AG09309 (cell line): ENCODE measurements around the gene OGA.
"Not testable (repeated sequence)": the region's sequence is repeated elsewhere in the genome, so short reads cannot be mapped to it uniquely, and the experiment has no call there.

Experiments used
- DNase-seq: peaks from one replicate; pipeline ENCODE4 v3.0.0-alpha.2; 2010; ENCODE audit warnings: low read depth
- H3K4me3 ChIP-seq: 2 replicates; pipeline ENCODE4 v1.5.1; 2011; ENCODE audit warnings: mild to moderate bottlenecking, low read depth, low read length, moderate library complexity; ENCODE audit not compliant: control insufficient read depth
- TF ChIP-seq, protein P1 (sequence below): IDR thresholded peaks from 2 replicates; pipeline ENCODE4 v1.5.1; 2011; ENCODE audit warnings: mild to moderate bottlenecking, low read depth, low read length, inconsistent platforms; ENCODE audit not compliant: insufficient read depth, control insufficient read depth; ENCODE audit errors: missing control alignments

OGA gene

DNA sequence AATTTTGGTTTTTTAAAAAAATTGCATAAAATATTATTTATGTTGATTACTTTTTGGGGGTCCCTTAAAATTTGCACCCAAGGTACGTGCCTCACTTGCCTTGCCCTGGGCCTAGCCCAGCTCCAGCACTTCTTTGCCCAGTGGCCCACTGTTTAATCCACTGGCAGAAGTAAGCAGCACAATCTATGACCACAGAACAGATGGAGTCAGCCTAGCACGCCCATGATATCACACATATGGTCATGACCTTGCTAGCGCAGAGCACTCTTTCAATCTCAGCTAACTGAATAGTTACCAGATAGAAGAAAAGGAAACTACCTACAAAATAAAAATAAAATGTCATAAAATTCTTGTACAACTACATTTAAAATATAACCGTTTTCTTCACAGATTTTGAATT, 5.6 kb downstream of the OGA start:
- TF ChIP-seq, protein P1, sequence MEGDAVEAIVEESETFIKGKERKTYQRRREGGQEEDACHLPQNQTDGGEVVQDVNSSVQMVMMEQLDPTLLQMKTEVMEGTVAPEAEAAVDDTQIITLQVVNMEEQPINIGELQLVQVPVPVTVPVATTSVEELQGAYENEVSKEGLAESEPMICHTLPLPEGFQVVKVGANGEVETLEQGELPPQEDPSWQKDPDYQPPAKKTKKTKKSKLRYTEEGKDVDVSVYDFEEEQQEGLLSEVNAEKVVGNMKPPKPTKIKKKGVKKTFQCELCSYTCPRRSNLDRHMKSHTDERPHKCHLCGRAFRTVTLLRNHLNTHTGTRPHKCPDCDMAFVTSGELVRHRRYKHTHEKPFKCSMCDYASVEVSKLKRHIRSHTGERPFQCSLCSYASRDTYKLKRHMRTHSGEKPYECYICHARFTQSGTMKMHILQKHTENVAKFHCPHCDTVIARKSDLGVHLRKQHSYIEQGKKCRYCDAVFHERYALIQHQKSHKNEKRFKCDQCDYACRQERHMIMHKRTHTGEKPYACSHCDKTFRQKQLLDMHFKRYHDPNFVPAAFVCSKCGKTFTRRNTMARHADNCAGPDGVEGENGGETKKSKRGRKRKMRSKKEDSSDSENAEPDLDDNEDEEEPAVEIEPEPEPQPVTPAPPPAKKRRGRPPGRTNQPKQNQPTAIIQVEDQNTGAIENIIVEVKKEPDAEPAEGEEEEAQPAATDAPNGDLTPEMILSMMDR = no peak
- no peak overlapping the region for H3K4me3 ChIP-seq
- no peak for DNase-seq

DNA sequence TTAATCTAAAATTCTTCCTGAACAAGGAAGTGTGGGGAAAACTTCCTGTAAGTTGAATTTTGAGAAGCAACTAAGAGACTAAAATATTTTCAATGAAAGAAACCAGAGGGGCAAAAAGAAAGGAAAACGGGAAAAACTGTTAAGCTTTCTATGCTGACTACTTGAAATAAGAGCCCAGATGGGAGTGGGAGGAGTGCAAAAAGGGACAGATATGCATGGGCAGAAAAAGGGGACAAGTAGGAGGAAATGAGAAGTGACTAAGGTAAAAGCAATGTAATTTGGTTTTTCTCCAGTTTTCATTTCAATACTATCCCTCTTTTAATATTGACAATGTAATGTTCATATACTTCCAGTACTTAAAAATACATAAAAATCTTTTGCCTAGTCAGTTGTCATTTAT, 11.1 kb downstream of the OGA start:
- TF ChIP-seq, protein P1 = no peak
- H3K4me3 ChIP-seq = no peak overlapping the region
- DNase-seq = no peak

DNA sequence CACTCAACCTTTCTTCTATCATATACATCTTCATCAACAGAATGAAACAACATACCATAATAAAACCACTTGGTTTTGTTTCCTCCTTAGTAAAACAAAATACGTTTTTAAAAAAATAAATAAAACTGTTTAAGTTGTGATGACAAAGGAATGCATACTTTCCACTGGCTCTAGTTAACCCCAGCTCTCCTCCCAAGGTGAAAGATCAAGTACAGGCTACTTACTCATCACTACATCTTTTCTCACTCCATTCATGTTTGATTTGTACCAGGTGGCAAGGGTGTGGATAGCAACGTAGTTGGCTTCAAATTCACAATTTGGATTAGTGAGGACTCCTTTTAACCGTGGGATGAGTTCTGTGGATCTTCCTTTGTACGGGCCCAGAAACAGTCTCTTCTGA, 14.7 kb downstream of the OGA start:
- no peak for DNase-seq
- TF ChIP-seq, protein P1 = no peak
- no peak overlapping the region for H3K4me3 ChIP-seq

DNA sequence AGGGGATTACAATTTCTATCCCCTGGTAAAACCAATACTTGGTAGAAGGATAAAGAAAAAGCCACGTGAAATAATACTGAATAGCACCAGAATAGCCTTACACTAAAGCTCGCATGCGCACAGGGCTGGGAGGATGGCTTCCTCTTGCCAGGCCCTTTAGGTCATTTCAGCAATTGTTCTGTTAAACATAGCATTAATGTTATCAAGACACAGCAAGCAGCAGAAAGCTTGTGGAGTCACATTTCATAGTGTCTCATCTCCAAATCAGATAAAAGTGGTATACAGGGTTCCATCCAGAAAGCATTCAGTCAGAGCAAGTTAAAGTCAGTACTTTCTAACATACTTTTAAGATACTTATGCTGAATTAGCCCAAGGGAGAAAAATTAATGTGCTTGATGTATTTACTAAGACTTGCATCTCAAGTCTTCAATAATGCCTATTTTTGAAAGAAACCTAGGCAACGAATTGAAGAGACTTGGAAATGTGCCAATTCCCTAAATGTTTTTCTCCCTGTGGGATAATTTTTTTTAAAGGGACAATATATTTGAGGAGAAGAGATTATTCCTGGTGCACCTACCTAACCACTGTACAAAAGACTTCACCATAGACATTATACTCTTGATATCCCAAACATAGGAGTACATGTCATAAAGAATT, 20.7 kb downstream of the OGA start:
- TF ChIP-seq, protein P1 = no peak
- DNase-seq = no peak
- no peak overlapping the region for H3K4me3 ChIP-seq

DNA sequence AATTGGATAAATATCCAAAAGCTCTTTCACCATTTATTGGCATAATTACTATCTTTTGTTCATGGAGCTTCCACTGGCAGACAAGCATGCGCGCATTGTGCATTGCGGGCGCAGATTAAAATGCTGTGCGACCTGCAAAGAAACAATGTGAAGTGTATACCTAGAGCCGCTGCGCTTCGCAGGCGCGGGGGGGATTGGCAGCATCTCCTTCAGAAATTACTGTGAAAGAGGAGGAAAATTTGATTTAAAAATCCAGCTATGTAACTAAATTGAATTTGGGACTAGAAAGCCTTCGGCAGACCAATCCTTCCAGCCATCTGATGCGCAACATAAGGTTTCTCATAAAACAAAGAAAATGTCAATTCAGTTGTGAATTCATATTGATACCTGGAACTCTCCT, 24.7 kb downstream of the OGA start:
- no peak overlapping the region for H3K4me3 ChIP-seq
- no peak for DNase-seq
- TF ChIP-seq, protein P1 = no peak

DNA sequence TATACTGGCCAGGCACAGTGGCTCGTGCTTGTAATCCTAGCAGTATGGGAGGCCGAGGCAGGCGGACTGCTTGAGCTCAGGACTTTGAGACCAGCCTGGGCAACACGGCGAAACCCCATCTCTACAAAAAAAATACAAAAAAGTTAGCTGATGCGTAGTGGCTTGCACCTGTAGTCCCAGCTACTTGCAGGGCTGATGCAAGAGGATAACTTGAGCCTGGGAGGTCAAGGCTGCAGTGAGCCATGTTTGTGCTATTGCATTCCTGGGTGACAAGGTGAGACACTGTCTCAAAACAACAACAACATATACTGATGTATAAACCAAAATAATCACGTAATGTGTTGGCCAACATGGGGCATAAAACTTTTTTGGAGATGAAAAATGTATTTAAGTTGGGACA, 28.6 kb downstream of the OGA start:
- DNase-seq = no peak
- TF ChIP-seq, protein P1 = no peak
- H3K4me3 ChIP-seq = no peak overlapping the region

DNA sequence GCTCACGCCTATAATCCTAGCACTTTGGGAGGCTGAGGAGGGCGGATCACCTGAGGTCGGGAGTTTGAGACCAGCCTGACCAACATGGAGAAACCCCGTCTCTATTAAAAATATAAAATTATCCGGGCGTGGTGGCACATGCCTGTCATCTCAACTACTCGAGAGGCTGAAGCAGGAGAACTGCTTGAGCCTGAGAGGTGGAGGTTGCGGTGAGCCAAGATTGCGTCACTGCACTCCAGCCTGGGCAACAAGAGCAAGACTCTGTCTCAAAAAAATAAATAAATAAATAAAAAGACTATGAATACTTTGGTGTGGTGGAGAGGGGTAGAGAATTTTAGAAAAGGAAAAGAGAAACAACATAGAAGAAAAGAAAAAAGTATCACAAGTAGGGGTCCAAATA, 29.0 kb downstream of the OGA start:
- DNase-seq, H3K4me3 ChIP-seq: not testable (repeated sequence)
